Fibroblast of lung (primary cell): ENCODE results near the gene UGT1A5. TPM values are rescaled to one million over a fixed set of nuclear protein-coding genes. Genes with fewer than 3 reads are reported as not detected.

Experiments
- DNase-seq, 2 donors: peaks; one replicate each; pipeline versions ENCODE4 v3.0.0 to v3.0.0-alpha.2; 2010; ENCODE audit warnings: low read depth in 2 of 2
- H2AFZ ChIP-seq: 2 replicates; pipeline ENCODE4 v1.5.1; 2012; ENCODE audit warnings: low read length, control low read depth, inconsistent platforms
- H3K27ac ChIP-seq: 2 replicates; pipeline ENCODE4 v1.5.1; 2011; ENCODE audit warnings: low read length, control low read depth; ENCODE audit not compliant: insufficient read depth
- H3K27me3 ChIP-seq: 2 replicates; pipeline ENCODE4 v1.5.1; 2011; ENCODE audit warnings: mild to moderate bottlenecking, low read length; ENCODE audit not compliant: control insufficient read depth, insufficient read depth
- H3K36me3 ChIP-seq: 2 replicates; pipeline ENCODE4 v1.5.1; 2011; ENCODE audit warnings: low read length; ENCODE audit not compliant: control insufficient read depth, insufficient read depth
- H3K4me1 ChIP-seq: 2 replicates; pipeline ENCODE4 v1.5.1; 2011; ENCODE audit warnings: low read length; ENCODE audit not compliant: control insufficient read depth, insufficient read depth; ENCODE audit errors: extremely low read depth
- H3K4me2 ChIP-seq: 2 replicates; pipeline ENCODE4 v1.5.1; 2011; ENCODE audit warnings: low read length, control low read depth; ENCODE audit not compliant: insufficient read depth; ENCODE audit errors: extremely low read depth
- H3K4me3 ChIP-seq, 4 experiments: fragments of 200-600 bp in 1 of 4; sonication (generic) in 1 of 4; replicated peaks in 1 of 4; 2 replicates each; pipeline ENCODE4 v1.5.1; 2011 to 2016; ENCODE audit warnings: low read length in 4 of 4, low read depth in 3 of 4, mild to moderate bottlenecking in 3 of 4, control low read depth in 2 of 4, inconsistent platforms in 1 of 4, mixed read lengths in 1 of 4; ENCODE audit not compliant: insufficient read depth in 1 of 4; ENCODE audit errors: control extremely low read depth in 1 of 4
- H3K79me2 ChIP-seq: 2 replicates; pipeline ENCODE4 v1.5.1; 2012; ENCODE audit warnings: mild to moderate bottlenecking, low read length, inconsistent platforms; ENCODE audit not compliant: control insufficient read depth, insufficient read depth
- H3K9ac ChIP-seq: 2 replicates; pipeline ENCODE4 v1.5.1; 2011; ENCODE audit warnings: mild to moderate bottlenecking, low read length, control low read depth; ENCODE audit not compliant: insufficient read depth
- H3K9me3 ChIP-seq: 2 replicates; pipeline ENCODE4 v1.5.1; 2012; ENCODE audit warnings: low read depth, low read length; ENCODE audit not compliant: control insufficient read depth, insufficient read depth
- H4K20me1 ChIP-seq: 2 replicates; pipeline ENCODE4 v1.5.1; 2011; ENCODE audit warnings: low read length; ENCODE audit not compliant: control insufficient read depth, insufficient read depth; ENCODE audit errors: extremely low read depth
- CTCF ChIP-seq, 2 donors: IDR thresholded peaks in 1 of 2; conservative IDR thresholded peaks in 1 of 2; 1 replicate in 1 of 2; 2 replicates in 1 of 2; pipeline ENCODE4 v1.5.1; 2011 to 2012; ENCODE audit warnings: low read length in 2 of 2, control low read depth in 1 of 2, inconsistent platforms in 1 of 2, low read depth in 1 of 2, mild to moderate bottlenecking in 1 of 2
- EZH2 ChIP-seq: IDR thresholded peaks from 2 replicates; pipeline ENCODE4 v1.5.1; 2012; ENCODE audit warnings: low read length, control low read depth, mild to moderate bottlenecking; ENCODE audit errors: missing control alignments
- polyA plus RNA-seq, 2 donors: library from polyadenylated mRNA; depleted of rRNA in 1 of 2; stranded (reverse) in 1 of 2; unstranded in 1 of 2; fragments of >200 nt; gene quantifications; 2 replicates each; pipeline ENCODE4 v1.2.1, GENCODE V29; 2011 to 2012; ENCODE audit warnings: missing spikeins in 1 of 2
- total RNA-seq: library from RNA; depleted of rRNA; stranded (reverse); fragments of >200 nt; gene quantifications from 2 replicates; pipeline ENCODE4 v1.2.1, GENCODE V29; 2014

The UGT1A5 gene
- total and polyA plus RNA-seq, 2 donors (not counting 1 experiment from before 2014, with no cell fraction given), result not detected

- Histone ChIP-seq H3K9ac (no peak within 1 kb of the TSS), H2AFZ (no peak within 1 kb of the TSS), H3K27me3 (no peaks in the 10 kb centered on the region), H3K27ac (no peak within 1 kb of the TSS), H4K20me1 (no peaks in the 10 kb centered on the region), H3K4me3 (no peak within 1 kb of the TSS), H3K4me2 (no peak within 1 kb of the TSS), H3K79me2 (no peaks in the 10 kb centered on the region), H3K36me3 (no peaks in the 10 kb centered on the region), H3K4me1 (no peaks in the 10 kb centered on the region), H3K9me3 (no peaks in the 10 kb centered on the region)
- TF ChIP-seq EZH2, result no peak
- no peak for TF ChIP-seq CTCF (conservative IDR thresholded peaks at IDR 0.05 in 1 of 2, IDR thresholded peaks at IDR 0.05 in 1 of 2; ENCODE audit: low read depth in 1 of 2, low read length in 2 of 2)
- DNase-seq, result no peak
Measured at GRCh38 chr2:233778030-233778429, 65.3 kb downstream of the UGT1A5 start, which contains the start of gene MROH2A. MROH2A (plus strand) TSS chr2:233778330; CDS start chr2:233779359, 1,029 bp downstream.

- DNase-seq, result no peak
- Histone ChIP-seq H3K36me3 (no peaks in the 10 kb centered on the region), H3K4me2 (no peak overlapping the region), H2AFZ (no peak overlapping the region), H3K4me3 (no peak overlapping the region), H3K9me3 (no peaks in the 10 kb centered on the region), H3K4me1 (no peaks in the 10 kb centered on the region), H3K27ac (no peak overlapping the region), H4K20me1 (no peaks in the 10 kb centered on the region), H3K27me3 (no peaks in the 10 kb centered on the region), H3K9ac (no peak overlapping the region), H3K79me2 (no peaks in the 10 kb centered on the region)
- TF ChIP-seq EZH2, result no peak
- no peak for TF ChIP-seq CTCF (conservative IDR thresholded peaks at IDR 0.05 in 1 of 2, IDR thresholded peaks at IDR 0.05 in 1 of 2; ENCODE audit: low read depth in 1 of 2, low read length in 2 of 2)
Measured at GRCh38 chr2:233779722-233780121, 67.0 kb downstream of the UGT1A5 start.

DNA sequence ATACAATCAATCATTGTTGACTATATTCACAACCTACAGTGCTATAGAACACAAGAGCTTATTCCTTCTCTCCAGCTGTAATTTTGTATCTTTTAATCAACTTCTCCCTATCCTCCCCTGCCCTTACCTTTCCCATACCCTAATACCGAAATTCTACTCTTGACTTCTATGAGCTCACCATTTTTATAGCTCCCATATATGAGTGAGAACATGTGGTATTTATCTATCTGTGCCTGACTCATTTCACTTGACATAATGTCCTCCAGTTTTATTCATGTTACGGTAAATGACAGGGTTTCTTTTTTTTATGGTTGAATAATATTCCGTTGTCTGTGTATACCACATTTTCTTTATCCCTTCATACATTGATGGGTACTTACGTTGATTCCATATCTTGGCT, 68.1 kb downstream of the UGT1A5 start:
- no peaks in the 10 kb centered on the region for H3K4me1 ChIP-seq
- H4K20me1 ChIP-seq, result no peaks in the 10 kb centered on the region
- H3K27me3 ChIP-seq, result no peaks in the 10 kb centered on the region
- no peaks in the 10 kb centered on the region for H3K36me3 ChIP-seq
- H3K9me3 ChIP-seq, result no peaks in the 10 kb centered on the region
- no peak for DNase-seq
- no peak overlapping the region for H3K27ac ChIP-seq
- H3K4me2 ChIP-seq, result no peak overlapping the region
- no peak overlapping the region for H3K4me3 ChIP-seq
- H3K9ac ChIP-seq, result no peak overlapping the region
- TF ChIP-seq EZH2 (no peak), CTCF (conservative IDR thresholded peaks at IDR 0.05 in 1 of 2, IDR thresholded peaks at IDR 0.05 in 1 of 2; ENCODE audit: low read depth in 1 of 2, low read length in 2 of 2) (no peak)
- H2AFZ ChIP-seq, result no peak overlapping the region
- no peaks in the 10 kb centered on the region for H3K79me2 ChIP-seq
